BLaER1 treated with 17β-estradiol and CSF1 and Interleukin-3, amounts not matched to agents 10 nM and 100 nM (cell line): Measurements from ENCODE around the gene CRIP3.
"Not testable (repeated sequence)": the region's sequence is repeated elsewhere in the genome, so short reads cannot be mapped to it uniquely, and the experiment has no call there.

Experiments
- H3K27ac ChIP-seq, 11 experiments: shearing (Covaris generic); formaldehyde crosslinking; 2 replicates each; pipeline ENCODE4 v1.8.1; 2022
- H3K27me3 ChIP-seq, 11 experiments: shearing (Covaris generic); formaldehyde crosslinking; 2 replicates each; pipeline ENCODE4 v1.8.1; 2022
- H3K36me3 ChIP-seq, 11 experiments: shearing (Covaris generic); formaldehyde crosslinking; 2 replicates each; pipeline ENCODE4 v1.8.1; 2022
- H3K4me1 ChIP-seq, 10 experiments: shearing (Covaris generic); formaldehyde crosslinking; 2 replicates each; pipeline ENCODE4 v1.8.1; 2022
- H3K4me2 ChIP-seq, 11 experiments: shearing (Covaris generic); formaldehyde crosslinking; 2 replicates each; pipeline ENCODE4 v1.8.1; 2022
- H3K4me3 ChIP-seq, 10 experiments: shearing (Covaris generic); formaldehyde crosslinking; 2 replicates each; pipeline ENCODE4 v1.8.1; 2022
- H3K9ac ChIP-seq, 11 experiments: shearing (Covaris generic); formaldehyde crosslinking; 2 replicates each; pipeline ENCODE4 v1.8.1; 2022
- H3K9me3 ChIP-seq, 11 experiments: shearing (Covaris generic); formaldehyde crosslinking; replicated peaks in 1 of 11; 2 replicates each; pipeline ENCODE4 v1.8.1; 2022
- H4K20me1 ChIP-seq, 11 experiments: shearing (Covaris generic); formaldehyde crosslinking; 2 replicates each; pipeline ENCODE4 v1.8.1; 2022
- Cebpa-rat ChIP-seq, 11 experiments: shearing (Covaris generic); IDR thresholded peaks; 2 replicates each; pipeline ENCODE4 v1.8.1; 2022

CRIP3 gene, protein sequence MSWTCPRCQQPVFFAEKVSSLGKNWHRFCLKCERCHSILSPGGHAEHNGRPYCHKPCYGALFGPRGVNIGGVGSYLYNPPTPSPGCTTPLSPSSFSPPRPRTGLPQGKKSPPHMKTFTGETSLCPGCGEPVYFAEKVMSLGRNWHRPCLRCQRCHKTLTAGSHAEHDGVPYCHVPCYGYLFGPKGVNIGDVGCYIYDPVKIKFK

DNA sequence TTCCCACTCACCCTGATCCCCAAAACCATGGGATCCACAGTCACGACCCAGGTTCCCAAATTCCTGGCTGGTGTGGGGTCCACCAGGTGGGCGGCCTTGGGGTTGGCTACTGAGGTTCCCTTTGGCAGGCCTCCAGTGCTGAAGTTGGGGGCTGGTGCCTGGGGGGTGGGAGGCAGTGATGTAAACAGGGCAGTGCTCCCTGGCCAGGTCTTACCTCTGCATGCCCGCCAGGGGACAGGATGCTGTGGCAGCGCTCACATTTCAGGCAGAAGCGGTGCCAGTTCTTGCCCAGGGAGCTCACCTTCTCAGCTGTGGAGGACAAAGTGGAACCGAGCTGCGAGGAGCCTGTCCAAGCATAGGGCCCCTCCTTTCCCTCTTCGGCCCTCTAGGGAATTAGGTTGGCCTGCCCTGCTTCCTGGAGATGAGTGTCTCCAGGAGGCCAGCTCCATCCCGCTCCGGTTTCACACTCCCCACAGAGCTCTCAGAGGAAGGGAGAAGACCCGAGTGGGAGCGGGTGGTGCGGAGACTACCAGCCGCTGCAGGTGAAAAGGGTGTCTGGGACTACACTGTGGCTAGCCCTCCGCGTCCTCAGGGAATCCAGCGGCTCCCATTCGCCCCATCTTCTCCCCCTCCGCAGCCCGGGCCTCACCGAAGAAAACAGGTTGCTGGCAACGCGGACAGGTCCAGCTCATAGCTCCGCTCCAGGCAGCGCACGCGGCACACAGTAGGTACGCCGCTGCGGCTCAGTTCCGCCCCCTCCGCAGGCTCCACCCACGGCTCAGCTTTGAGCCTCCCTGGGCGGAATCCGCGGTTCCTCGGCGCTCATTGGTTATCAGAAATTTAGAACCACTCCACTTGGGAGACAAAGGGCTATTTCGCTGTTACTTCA, at the start of gene CRIP3:
Gene CRIP3 (minus strand): TSS at position 726 of the 889 bp plus-strand sequence. CDS start 34 bp downstream, at position 692.
- peaks cover 0 to 17% (median 0%) of the 10 kb centered on the region in 11 experiments; a peak in 5 of 22 replicates for H3K9me3 ChIP-seq
- TF ChIP-seq Cebpa-rat (IDR thresholded peaks at IDR 0.05), result no peak
- H4K20me1 ChIP-seq, result no peaks in the 10 kb centered on the region
- H3K4me2 ChIP-seq, result peak within 1 kb of the TSS; percentile 83 to 97 (median 91)
- peak within 1 kb of the TSS; percentile 41 to 71 (median 58) for H3K4me3 ChIP-seq
- no peaks in the 10 kb centered on the region for H3K36me3 ChIP-seq
- peaks cover 30 to 71% (median 57%) of the 10 kb centered on the region in 10 experiments for H3K4me1 ChIP-seq
- peaks cover 0 to 9% (median 0%) of the 10 kb centered on the region in 11 experiments; a peak in 1 of 22 replicates for H3K27me3 ChIP-seq
- H3K9ac ChIP-seq, result peak within 1 kb of the TSS in 10 of 11 experiments; percentile 14 to 73 (median 62); a peak in 18 of 22 replicates
- peak within 1 kb of the TSS in 8 of 11 experiments; percentile 17 to 66 (median 48); a peak in 14 of 22 replicates for H3K27ac ChIP-seq

DNA sequence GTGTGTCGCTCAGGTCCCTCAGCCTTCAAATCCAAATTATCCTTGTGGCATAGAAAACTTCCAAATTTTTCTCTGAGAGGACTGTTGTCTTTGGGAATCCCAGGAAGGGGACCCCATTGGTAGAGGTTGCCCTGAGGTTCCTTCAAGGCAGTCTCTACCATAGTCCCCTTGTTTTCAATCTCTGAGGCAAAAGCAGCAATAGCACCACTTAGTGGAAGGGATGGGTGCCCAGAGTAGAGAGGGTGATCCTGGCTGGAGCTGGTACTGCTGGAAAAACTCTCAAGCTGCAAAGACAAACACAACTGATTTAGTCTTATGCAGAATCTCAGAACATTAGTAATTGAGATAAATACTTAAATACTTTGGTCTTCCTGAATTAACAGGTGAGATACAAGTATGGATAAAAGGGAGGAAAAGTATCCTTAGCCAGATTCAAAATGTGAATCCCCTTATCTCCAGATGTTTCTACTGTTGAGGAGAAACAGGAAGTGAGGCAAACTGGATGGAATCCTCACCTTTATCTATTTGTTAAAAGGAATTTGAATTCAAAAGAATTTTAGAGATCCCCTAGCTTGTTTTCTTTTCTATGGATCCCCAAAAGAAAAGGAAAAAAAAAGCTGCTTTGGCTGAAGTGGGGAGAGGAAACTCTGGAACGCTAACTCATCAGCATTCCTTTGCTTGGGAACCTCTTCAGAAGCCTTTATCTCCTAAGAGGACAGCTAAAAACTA, 47.4 kb upstream of the CRIP3 start:
- H3K27ac ChIP-seq, result no peak overlapping the region
- no peak overlapping the region for H3K4me3 ChIP-seq
- H3K27me3 ChIP-seq, result no peaks in the 10 kb centered on the region
- peaks cover 84 to 98% (median 92%) of the 10 kb centered on the region in 11 experiments for H3K36me3 ChIP-seq
- no peak overlapping the region for H3K9ac ChIP-seq
- H4K20me1 ChIP-seq, result peaks cover 4 to 35% (median 20%) of the 10 kb centered on the region in 11 experiments; a peak in 12 of 22 replicates
- H3K4me1 ChIP-seq, result no peaks in the 10 kb centered on the region
- H3K4me2 ChIP-seq, result no peak overlapping the region
- H3K9me3 ChIP-seq, result no peaks in the 10 kb centered on the region
- no peak for TF ChIP-seq Cebpa-rat (IDR thresholded peaks at IDR 0.05)

DNA sequence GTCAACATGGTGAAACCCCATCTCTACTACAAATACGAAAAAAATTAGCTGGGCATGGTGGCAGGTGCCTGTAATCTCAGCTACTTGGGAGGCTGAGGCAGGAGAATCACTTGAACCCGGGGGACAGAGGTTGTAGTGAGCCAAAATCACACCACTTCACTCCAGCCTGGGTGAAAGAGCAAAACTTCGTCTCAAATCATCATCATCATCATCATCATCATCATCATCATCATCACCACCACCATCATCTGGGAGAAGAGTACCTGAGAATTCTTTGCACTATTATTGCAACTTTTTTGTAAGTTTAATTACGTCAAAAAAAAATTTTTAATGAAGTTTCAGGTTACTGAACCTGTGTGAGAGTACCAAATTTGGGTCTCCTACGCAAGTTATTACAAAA, 43.3 kb upstream of the CRIP3 start:
- not testable (repeated sequence) for H3K9me3 ChIP-seq, H3K27me3 ChIP-seq, H3K4me1 ChIP-seq, H3K27ac ChIP-seq, H3K4me3 ChIP-seq, H3K9ac ChIP-seq, H3K4me2 ChIP-seq
- peaks cover 0 to 20% (median 15%) of the 10 kb centered on the region in 11 experiments; a peak in 10 of 22 replicates for H4K20me1 ChIP-seq
- peaks cover 76 to 97% (median 91%) of the 10 kb centered on the region in 11 experiments for H3K36me3 ChIP-seq

DNA sequence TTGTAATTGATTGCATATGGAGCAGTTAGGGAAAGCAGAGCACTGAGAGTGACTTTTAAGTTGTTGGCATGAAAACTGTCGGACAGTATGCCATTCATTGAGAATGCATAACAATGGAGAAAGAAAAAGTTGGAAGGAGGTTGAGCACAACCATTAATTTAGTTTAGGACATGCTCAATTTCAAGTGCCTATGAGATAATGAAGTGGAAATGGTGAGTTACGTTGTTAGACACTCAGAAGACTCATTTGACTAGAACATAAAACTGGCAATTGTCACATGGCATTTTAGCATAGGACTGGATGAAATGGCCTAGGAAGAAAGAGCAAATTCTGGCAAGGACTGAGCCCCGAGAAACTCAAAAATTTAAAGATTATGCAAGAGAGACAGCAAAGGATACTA, 38.8 kb upstream of the CRIP3 start:
- H3K27ac ChIP-seq, result no peak overlapping the region
- H3K4me2 ChIP-seq, result no peak overlapping the region

DNA sequence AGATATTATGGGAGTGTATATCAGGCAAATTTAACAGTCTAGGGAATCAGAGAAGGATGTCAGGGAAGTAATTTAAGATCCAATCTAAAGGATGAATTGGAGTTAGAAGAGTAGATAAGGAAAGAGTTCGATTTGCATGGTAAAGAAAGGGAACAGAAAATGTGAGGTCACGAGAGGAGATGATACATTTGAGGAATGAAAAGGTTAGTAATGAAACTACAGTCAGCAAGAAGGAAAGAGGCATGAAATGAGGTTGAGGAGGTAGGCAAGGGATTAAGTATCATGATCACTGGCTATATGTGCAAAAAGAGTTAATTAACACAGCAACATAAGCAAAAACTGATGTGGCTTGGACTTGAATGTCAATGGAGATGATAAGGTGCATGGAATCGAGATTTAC, 38.4 kb upstream of the CRIP3 start:
- Histone ChIP-seq H3K9ac (no peak overlapping the region), H3K4me2 (no peak overlapping the region), H4K20me1 (no peaks in the 10 kb centered on the region; a peak in 1 of 22 replicates), H3K9me3 (no peaks in the 10 kb centered on the region), H3K36me3 (peaks cover 86 to 100% (median 96%) of the 10 kb centered on the region in 11 experiments), H3K4me1 (no peaks in the 10 kb centered on the region), H3K27me3 (no peaks in the 10 kb centered on the region), H3K4me3 (no peak overlapping the region), H3K27ac (no peak overlapping the region)
- no peak for TF ChIP-seq Cebpa-rat (IDR thresholded peaks at IDR 0.05)

More for the DNA sequence above, 38.8 kb upstream of the CRIP3 start:
- H3K27me3 ChIP-seq, result no peaks in the 10 kb centered on the region
- no peaks in the 10 kb centered on the region for H3K9me3 ChIP-seq
- H3K9ac ChIP-seq, result no peak overlapping the region
- H3K36me3 ChIP-seq, result peaks cover 86 to 100% (median 96%) of the 10 kb centered on the region in 11 experiments
- H3K4me1 ChIP-seq, result no peaks in the 10 kb centered on the region
- TF ChIP-seq Cebpa-rat (IDR thresholded peaks at IDR 0.05), result no peak
- peaks cover 0 to under 1% (median 0%) of the 10 kb centered on the region in 11 experiments; a peak in 1 of 22 replicates for H4K20me1 ChIP-seq
- no peak overlapping the region for H3K4me3 ChIP-seq

DNA sequence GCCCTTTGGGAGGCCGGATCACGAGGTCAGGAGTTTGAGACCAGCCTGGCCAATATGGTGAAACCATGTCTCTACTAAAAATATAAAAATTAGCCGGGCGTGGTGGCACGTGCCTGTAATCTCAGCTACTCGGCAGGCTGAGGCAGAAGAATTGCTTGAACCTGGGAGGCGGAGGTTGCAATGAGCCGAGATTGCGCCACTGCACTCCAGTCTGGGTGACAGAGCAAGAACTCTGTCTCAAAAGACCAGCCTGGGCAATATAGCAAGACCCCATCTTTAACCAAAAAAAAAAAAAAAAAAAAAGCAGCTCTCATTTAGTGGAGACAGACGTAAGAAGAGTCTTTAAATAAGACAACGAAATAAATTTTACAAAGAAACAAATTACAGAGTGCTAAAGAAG, 37.6 kb upstream of the CRIP3 start:
- H3K4me1 ChIP-seq, H3K9me3 ChIP-seq, H3K4me3 ChIP-seq, H3K9ac ChIP-seq, H3K4me2 ChIP-seq, H4K20me1 ChIP-seq, H3K27me3 ChIP-seq, H3K27ac ChIP-seq: not testable (repeated sequence)
- peaks cover 86 to 100% (median 96%) of the 10 kb centered on the region in 11 experiments for H3K36me3 ChIP-seq

DNA sequence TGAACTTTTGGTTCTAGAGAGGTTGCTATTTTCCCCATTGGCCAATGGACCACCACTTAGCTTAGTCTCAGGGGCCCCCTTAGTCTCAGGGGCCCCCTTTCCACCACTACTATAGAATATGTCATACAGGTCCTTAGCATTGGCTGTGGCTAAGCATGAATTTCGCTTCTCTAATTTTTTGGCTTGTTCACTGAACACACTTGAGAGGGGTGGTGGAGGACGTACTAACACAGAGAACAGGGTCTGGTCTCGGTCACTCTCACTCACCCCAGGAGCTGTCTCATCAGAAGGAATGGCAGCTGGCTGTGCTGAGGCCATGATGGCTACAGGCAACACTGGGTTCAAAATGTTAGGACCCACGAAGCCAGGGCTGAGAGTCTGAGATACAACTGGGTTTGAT, 30.5 kb upstream of the CRIP3 start:
- no peaks in the 10 kb centered on the region for H3K9me3 ChIP-seq
- no peaks in the 10 kb centered on the region for H3K27me3 ChIP-seq
- H3K36me3 ChIP-seq, result peaks cover 72 to 86% (median 80%) of the 10 kb centered on the region in 11 experiments
- peak overlapping the region in 1 of 11 experiments; percentile 1; a peak in 1 of 22 replicates for H3K4me2 ChIP-seq
- H4K20me1 ChIP-seq, result peaks cover 0 to 12% (median 0%) of the 10 kb centered on the region in 11 experiments; a peak in 1 of 22 replicates
- no peak overlapping the region for H3K4me3 ChIP-seq
- no peak overlapping the region for H3K9ac ChIP-seq
- no peak overlapping the region for H3K27ac ChIP-seq
- no peak for TF ChIP-seq Cebpa-rat (IDR thresholded peaks at IDR 0.05)
- H3K4me1 ChIP-seq, result peaks cover 0 to 24% (median 9%) of the 10 kb centered on the region in 10 experiments; a peak in 12 of 20 replicates

DNA sequence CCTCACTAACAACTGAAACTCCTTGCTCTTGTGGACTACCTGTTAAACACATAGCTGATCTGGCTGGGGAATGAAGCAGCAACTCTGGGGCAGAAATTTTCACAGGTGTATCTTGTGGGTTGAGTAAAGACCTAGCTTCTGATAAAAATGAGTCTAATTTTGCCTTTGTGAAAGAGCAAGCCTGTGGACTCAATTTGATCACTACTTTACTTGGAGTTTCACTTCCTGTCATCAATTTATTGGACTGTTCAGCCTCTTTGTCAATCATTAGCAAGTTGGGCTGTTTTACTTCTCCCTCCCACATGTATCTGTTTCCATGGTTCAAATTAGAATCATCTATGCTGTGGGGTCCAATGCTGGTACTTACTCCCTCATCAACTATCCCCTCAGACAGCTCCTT, 29.6 kb upstream of the CRIP3 start:
- peaks cover 63 to 77% (median 70%) of the 10 kb centered on the region in 11 experiments for H3K36me3 ChIP-seq
- no peak overlapping the region for H3K4me3 ChIP-seq
- peaks cover 0 to 24% (median 9%) of the 10 kb centered on the region in 10 experiments; a peak in 12 of 20 replicates for H3K4me1 ChIP-seq
- H3K27ac ChIP-seq, result no peak overlapping the region
- no peak overlapping the region for H3K9ac ChIP-seq
- H3K4me2 ChIP-seq, result peak overlapping the region in 1 of 11 experiments; percentile 1; a peak in 1 of 22 replicates
- no peaks in the 10 kb centered on the region for H3K27me3 ChIP-seq
- peaks cover 0 to 12% (median 0%) of the 10 kb centered on the region in 11 experiments; a peak in 1 of 22 replicates for H4K20me1 ChIP-seq
- H3K9me3 ChIP-seq, result no peaks in the 10 kb centered on the region
- TF ChIP-seq Cebpa-rat (IDR thresholded peaks at IDR 0.05), result no peak
